Measurements from ENCODE around the gene CDON. TPM values are rescaled to one million over a fixed set of nuclear protein-coding genes. Genes with fewer than 3 reads are reported as not detected.
A peak's percentile ranks its signal among the peaks of the same experiment; 100 is the strongest.

Gene CDON
- polyA plus RNA-seq, 3 donors, result 0.01 TPM; not detected in 2

- no peak overlapping the region for H2AFZ ChIP-seq (ENCODE audit: insufficient read depth, low read depth, low read length, poor library complexity, severe bottlenecking)
- H3K36me3 ChIP-seq (replicated peaks in 1 of 2; ENCODE audit: control insufficient read depth in 1 of 2, insufficient read depth in 2 of 2, low read length in 2 of 2), result no peaks in the 10 kb centered on the region
- no peaks in the 10 kb centered on the region for H3K9me3 ChIP-seq (replicated peaks in 1 of 2; ENCODE audit: control insufficient read depth in 1 of 2, insufficient read depth in 1 of 2, low read length in 2 of 2)
- H3K4me1 Mint-ChIP-seq, result no peaks in the 10 kb centered on the region
- no peaks in the 10 kb centered on the region for H3K4me1 ChIP-seq (ENCODE audit: control insufficient read depth in 1 of 2, insufficient read depth in 2 of 2, low read length in 2 of 2)
- no peak overlapping the region for H3K4me3 Mint-ChIP-seq
- TF ChIP-seq, protein P1, sequence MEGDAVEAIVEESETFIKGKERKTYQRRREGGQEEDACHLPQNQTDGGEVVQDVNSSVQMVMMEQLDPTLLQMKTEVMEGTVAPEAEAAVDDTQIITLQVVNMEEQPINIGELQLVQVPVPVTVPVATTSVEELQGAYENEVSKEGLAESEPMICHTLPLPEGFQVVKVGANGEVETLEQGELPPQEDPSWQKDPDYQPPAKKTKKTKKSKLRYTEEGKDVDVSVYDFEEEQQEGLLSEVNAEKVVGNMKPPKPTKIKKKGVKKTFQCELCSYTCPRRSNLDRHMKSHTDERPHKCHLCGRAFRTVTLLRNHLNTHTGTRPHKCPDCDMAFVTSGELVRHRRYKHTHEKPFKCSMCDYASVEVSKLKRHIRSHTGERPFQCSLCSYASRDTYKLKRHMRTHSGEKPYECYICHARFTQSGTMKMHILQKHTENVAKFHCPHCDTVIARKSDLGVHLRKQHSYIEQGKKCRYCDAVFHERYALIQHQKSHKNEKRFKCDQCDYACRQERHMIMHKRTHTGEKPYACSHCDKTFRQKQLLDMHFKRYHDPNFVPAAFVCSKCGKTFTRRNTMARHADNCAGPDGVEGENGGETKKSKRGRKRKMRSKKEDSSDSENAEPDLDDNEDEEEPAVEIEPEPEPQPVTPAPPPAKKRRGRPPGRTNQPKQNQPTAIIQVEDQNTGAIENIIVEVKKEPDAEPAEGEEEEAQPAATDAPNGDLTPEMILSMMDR (IDR thresholded peaks at IDR 0.05), result no peak
- no peak overlapping the region for H3K27ac ChIP-seq (ENCODE audit: low read depth in 1 of 2, low read length in 2 of 2)
- H3K4me2 ChIP-seq (replicated peaks; ENCODE audit: extremely low read depth, low read length, poor library complexity, severe bottlenecking), result no peak overlapping the region
- H3K27me3 Mint-ChIP-seq (ENCODE audit: low read depth in 3 of 3), result peaks cover 0 to 7% (median 2%) of the 10 kb centered on the region in 3 donors
- no peaks in the 10 kb centered on the region for H3K79me2 ChIP-seq (ENCODE audit: insufficient read depth, low read length)
- no peaks in the 10 kb centered on the region for H3K27me3 ChIP-seq (ENCODE audit: control insufficient read depth in 2 of 2, insufficient read depth in 2 of 2, low read length in 2 of 2)
- H3K4me3 ChIP-seq (replicated peaks in 1 of 3; ENCODE audit: low read depth in 2 of 3, low read length in 3 of 3), result no peak overlapping the region
- no peaks in the 10 kb centered on the region for H4K20me1 ChIP-seq (ENCODE audit: insufficient read depth, low read length)
- intact Hi-C loops (cut with micrococcal nuclease), result no loop called here
- 76% methylated on average over 3 of the region's 15 CpGs for WGBS (ENCODE audit: insufficient coverage)
- DNase-seq, result no peak
- H3K27ac Mint-ChIP-seq, result peak overlapping the region in 2 of 7 donors; percentile 33 to 45
- H3K9me3 Mint-ChIP-seq, result no peaks in the 10 kb centered on the region
- no peak overlapping the region for H3K9ac ChIP-seq (ENCODE audit: insufficient read depth, low read length, poor library complexity, severe bottlenecking)
- H3K36me3 Mint-ChIP-seq, result no peaks in the 10 kb centered on the region
Observed at GRCh38 chr11:125945011-125945796, 117.5 kb downstream of the CDON start.

DNA sequence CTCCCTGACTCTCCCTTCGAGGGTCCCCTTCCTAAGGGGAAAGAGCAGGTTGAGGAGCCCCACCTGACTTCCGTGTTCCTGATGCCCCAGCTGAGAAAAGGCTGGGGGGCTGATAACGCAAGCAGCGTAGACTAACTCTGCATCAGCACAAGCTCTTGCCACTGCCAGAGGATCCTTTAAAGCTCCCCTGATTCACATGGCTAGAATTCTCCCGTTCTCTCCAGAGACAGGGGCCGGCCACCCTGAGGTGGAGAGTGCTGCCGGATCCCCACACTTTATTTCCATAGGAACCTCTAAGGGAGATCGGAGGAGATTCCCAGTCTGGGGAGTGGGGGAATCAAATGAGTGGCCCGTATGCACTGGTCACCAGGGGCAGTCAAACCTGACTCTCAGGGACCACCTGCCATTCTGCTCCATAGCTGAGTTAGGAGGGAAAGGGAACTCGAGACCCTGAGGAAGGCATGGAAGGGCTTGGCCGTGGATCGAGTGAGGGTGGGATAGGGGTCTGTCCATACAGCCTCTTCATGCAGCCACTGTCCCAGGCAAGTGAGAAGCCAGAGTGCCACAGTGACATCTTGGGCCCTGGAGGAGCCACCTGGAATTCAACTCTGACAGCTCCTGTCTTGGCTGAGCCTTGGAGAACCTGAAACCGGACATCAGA, 118.2 kb downstream of the CDON start:
- H3K9me3 Mint-ChIP-seq, result no peaks in the 10 kb centered on the region
- H3K4me1 Mint-ChIP-seq, result no peaks in the 10 kb centered on the region
- H3K27me3 Mint-ChIP-seq (ENCODE audit: low read depth in 3 of 3), result peaks cover 0 to 7% (median 2%) of the 10 kb centered on the region in 3 donors
- no peaks in the 10 kb centered on the region for H3K36me3 ChIP-seq (replicated peaks in 1 of 2; ENCODE audit: control insufficient read depth in 1 of 2, insufficient read depth in 2 of 2, low read length in 2 of 2)
- intact Hi-C loops (cut with micrococcal nuclease), result no loop called here
- no peak overlapping the region for H3K4me3 Mint-ChIP-seq
- H3K27ac Mint-ChIP-seq, result no peak overlapping the region
- no peak overlapping the region for H3K4me2 ChIP-seq (replicated peaks; ENCODE audit: extremely low read depth, low read length, poor library complexity, severe bottlenecking)
- no peak overlapping the region for H3K4me3 ChIP-seq (replicated peaks in 1 of 3; ENCODE audit: low read depth in 2 of 3, low read length in 3 of 3)
- TF ChIP-seq, protein P1 (IDR thresholded peaks at IDR 0.05), result no peak
- H3K79me2 ChIP-seq (ENCODE audit: insufficient read depth, low read length), result no peaks in the 10 kb centered on the region
- no peaks in the 10 kb centered on the region for H3K27me3 ChIP-seq (ENCODE audit: control insufficient read depth in 2 of 2, insufficient read depth in 2 of 2, low read length in 2 of 2)
- no peaks in the 10 kb centered on the region for H3K9me3 ChIP-seq (replicated peaks in 1 of 2; ENCODE audit: control insufficient read depth in 1 of 2, insufficient read depth in 1 of 2, low read length in 2 of 2)
- no peak overlapping the region for H3K27ac ChIP-seq (ENCODE audit: low read depth in 1 of 2, low read length in 2 of 2)
- no peak overlapping the region for H2AFZ ChIP-seq (ENCODE audit: insufficient read depth, low read depth, low read length, poor library complexity, severe bottlenecking)
- 67% methylated on average over 9 of the region's 13 CpGs for WGBS (ENCODE audit: insufficient coverage)
- DNase-seq, result no peak
- no peaks in the 10 kb centered on the region for H4K20me1 ChIP-seq (ENCODE audit: insufficient read depth, low read length)
- no peaks in the 10 kb centered on the region for H3K36me3 Mint-ChIP-seq
- no peaks in the 10 kb centered on the region for H3K4me1 ChIP-seq (ENCODE audit: control insufficient read depth in 1 of 2, insufficient read depth in 2 of 2, low read length in 2 of 2)
- H3K9ac ChIP-seq (ENCODE audit: insufficient read depth, low read length, poor library complexity, severe bottlenecking), result no peak overlapping the region

Data from CD14-positive monocyte (primary cell).